ENCODE data around the gene MNDA.
"Not testable (repeated sequence)": the region's sequence is repeated elsewhere in the genome, so short reads cannot be mapped to it uniquely, and the experiment has no call there.

MNDA gene

DNA sequence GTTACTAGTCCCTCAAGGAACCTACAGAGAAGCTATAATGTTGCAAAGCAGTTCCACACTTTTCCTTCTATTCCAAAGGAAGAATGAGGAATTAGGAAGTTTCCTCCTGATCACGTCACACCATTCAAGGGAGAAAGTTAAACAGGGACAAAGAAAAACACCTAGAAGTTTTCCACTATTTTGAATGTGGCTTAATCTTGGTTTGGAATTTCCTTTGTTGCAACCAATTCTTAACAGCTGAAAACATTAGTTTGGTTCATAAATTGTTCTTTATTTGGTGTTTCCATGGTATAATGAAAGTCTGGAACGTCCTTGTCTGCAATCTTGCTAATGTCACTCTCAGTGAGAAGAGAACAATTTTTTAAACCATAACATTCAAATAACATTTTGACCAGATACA is 8.4 kb downstream of the MNDA start:
- 0 out of 2 replicates have a peak, but pooled peaks cover 2% of the 10 kb centered on the region for H3K27me3 ChIP-seq (ENCODE audit: control insufficient read depth, low read length)
- H3K9me2 ChIP-seq (replicated peaks; ENCODE audit: control insufficient read depth, low read length): no peaks in the 10 kb centered on the region
- no peaks in the 10 kb centered on the region for H3K4me1 ChIP-seq (ENCODE audit: control insufficient read depth, low read length)
- no peak overlapping the region for H3K27ac ChIP-seq (ENCODE audit: low read depth, low read length)
- H3K79me2 ChIP-seq (ENCODE audit: control insufficient read depth, low read length): no peaks in the 10 kb centered on the region
- no peaks in the 10 kb centered on the region for H3F3A ChIP-seq (ENCODE audit: control insufficient read depth, insufficient read depth)
- TF ChIP-seq, protein P1, sequence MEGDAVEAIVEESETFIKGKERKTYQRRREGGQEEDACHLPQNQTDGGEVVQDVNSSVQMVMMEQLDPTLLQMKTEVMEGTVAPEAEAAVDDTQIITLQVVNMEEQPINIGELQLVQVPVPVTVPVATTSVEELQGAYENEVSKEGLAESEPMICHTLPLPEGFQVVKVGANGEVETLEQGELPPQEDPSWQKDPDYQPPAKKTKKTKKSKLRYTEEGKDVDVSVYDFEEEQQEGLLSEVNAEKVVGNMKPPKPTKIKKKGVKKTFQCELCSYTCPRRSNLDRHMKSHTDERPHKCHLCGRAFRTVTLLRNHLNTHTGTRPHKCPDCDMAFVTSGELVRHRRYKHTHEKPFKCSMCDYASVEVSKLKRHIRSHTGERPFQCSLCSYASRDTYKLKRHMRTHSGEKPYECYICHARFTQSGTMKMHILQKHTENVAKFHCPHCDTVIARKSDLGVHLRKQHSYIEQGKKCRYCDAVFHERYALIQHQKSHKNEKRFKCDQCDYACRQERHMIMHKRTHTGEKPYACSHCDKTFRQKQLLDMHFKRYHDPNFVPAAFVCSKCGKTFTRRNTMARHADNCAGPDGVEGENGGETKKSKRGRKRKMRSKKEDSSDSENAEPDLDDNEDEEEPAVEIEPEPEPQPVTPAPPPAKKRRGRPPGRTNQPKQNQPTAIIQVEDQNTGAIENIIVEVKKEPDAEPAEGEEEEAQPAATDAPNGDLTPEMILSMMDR (IDR thresholded peaks at IDR 0.05; ENCODE audit: low read depth, low read length, poor library complexity, severe bottlenecking): no peak
- TF ChIP-seq EZH2phosphoT487 (IDR thresholded peaks at IDR 0.05; ENCODE audit: borderline replicate concordance, low read length): no peak
- no peaks in the 10 kb centered on the region for H3K36me3 ChIP-seq (ENCODE audit: control insufficient read depth, low read length)
- no peak overlapping the region for H3K4me2 ChIP-seq (ENCODE audit: low read length)
- no peaks in the 10 kb centered on the region for H4K20me1 ChIP-seq (ENCODE audit: control insufficient read depth, insufficient read depth, low read depth, low read length)
- no peaks in the 10 kb centered on the region for H3K9me3 ChIP-seq (ENCODE audit: control insufficient read depth, insufficient read depth, low read length)
- no peak overlapping the region for H3K4me3 ChIP-seq (ENCODE audit: low read length)

DNA sequence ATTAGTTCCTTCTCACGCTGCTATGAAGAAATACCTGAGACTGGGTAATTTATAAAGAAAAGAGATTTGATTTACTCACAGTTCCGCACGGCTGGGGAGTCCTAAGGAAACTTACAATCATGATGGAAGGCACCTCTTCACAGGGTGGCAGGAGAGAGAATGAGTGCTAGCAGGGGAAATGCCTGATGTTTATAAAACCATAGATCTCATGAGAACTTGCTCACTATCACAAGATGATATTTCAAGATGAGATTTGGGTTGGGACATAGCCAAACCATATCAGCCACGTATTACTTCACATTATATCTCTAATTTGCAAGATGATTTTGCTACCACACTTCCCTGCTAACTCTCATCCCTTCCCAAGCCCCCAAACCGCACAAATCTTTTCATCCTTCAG is 9.1 kb downstream of the MNDA start:
- H3K4me3 ChIP-seq (ENCODE audit: low read length): no peak overlapping the region
- H3F3A ChIP-seq (ENCODE audit: control insufficient read depth, insufficient read depth): no peaks in the 10 kb centered on the region
- H3K27me3 ChIP-seq (ENCODE audit: control insufficient read depth, low read length): 0 out of 2 replicates have a peak, but pooled peaks cover 2% of the 10 kb centered on the region
- no peak overlapping the region for H3K27ac ChIP-seq (ENCODE audit: low read depth, low read length)
- H3K4me1 ChIP-seq (ENCODE audit: control insufficient read depth, low read length): no peaks in the 10 kb centered on the region
- no peaks in the 10 kb centered on the region for H3K36me3 ChIP-seq (ENCODE audit: control insufficient read depth, low read length)
- H3K9me3 ChIP-seq (ENCODE audit: control insufficient read depth, insufficient read depth, low read length): no peaks in the 10 kb centered on the region
- no peaks in the 10 kb centered on the region for H3K79me2 ChIP-seq (ENCODE audit: control insufficient read depth, low read length)
- no peaks in the 10 kb centered on the region for H4K20me1 ChIP-seq (ENCODE audit: control insufficient read depth, insufficient read depth, low read depth, low read length)
- no peaks in the 10 kb centered on the region for H3K9me2 ChIP-seq (replicated peaks; ENCODE audit: control insufficient read depth, low read length)
- TF ChIP-seq, protein P1 (IDR thresholded peaks at IDR 0.05; ENCODE audit: low read depth, low read length, poor library complexity, severe bottlenecking): no peak
- no peak for TF ChIP-seq EZH2phosphoT487 (IDR thresholded peaks at IDR 0.05; ENCODE audit: borderline replicate concordance, low read length)
- no peak overlapping the region for H3K4me2 ChIP-seq (ENCODE audit: low read length)

DNA sequence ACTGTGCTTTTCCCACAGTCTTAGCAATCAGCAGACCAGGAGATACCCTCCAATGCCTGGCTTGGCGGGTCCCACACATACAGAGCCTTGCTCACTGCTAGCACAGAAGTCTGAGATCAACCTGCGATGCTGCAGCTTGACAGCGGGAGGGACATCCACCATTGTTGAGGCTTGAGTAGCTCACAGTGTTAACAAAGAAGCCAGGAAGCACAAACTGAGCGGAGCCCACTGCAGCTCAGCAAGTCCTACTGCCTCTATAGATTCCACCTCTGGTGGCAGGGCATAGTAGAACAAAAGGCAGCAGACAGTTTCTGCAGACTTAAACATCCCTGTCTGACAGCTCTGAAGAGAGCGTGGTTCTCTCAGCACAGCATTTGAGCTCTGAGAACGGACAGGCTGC is 33.4 kb downstream of the MNDA start:
- Histone ChIP-seq H3K27ac (ENCODE audit: low read depth, low read length) (no peak overlapping the region), H3K4me1 (ENCODE audit: control insufficient read depth, low read length) (no peaks in the 10 kb centered on the region), H3K79me2 (ENCODE audit: control insufficient read depth, low read length) (no peaks in the 10 kb centered on the region), H3K4me2 (ENCODE audit: low read length) (no peak overlapping the region), H3K9me2 (replicated peaks; ENCODE audit: control insufficient read depth, low read length) (no peaks in the 10 kb centered on the region), H3K4me3 (ENCODE audit: low read length) (no peak overlapping the region), H4K20me1 (ENCODE audit: control insufficient read depth, insufficient read depth, low read depth, low read length) (no peaks in the 10 kb centered on the region), H3K9me3 (ENCODE audit: control insufficient read depth, insufficient read depth, low read length) (no peaks in the 10 kb centered on the region), H3K27me3 (ENCODE audit: control insufficient read depth, low read length) (no peaks in the 10 kb centered on the region), H3K36me3 (ENCODE audit: control insufficient read depth, low read length) (no peaks in the 10 kb centered on the region), H3F3A (ENCODE audit: control insufficient read depth, insufficient read depth) (no peaks in the 10 kb centered on the region)
- TF ChIP-seq, protein P1 (IDR thresholded peaks at IDR 0.05; ENCODE audit: low read depth, low read length, poor library complexity, severe bottlenecking): no peak
- no peak for TF ChIP-seq EZH2phosphoT487 (IDR thresholded peaks at IDR 0.05; ENCODE audit: borderline replicate concordance, low read length)

DNA sequence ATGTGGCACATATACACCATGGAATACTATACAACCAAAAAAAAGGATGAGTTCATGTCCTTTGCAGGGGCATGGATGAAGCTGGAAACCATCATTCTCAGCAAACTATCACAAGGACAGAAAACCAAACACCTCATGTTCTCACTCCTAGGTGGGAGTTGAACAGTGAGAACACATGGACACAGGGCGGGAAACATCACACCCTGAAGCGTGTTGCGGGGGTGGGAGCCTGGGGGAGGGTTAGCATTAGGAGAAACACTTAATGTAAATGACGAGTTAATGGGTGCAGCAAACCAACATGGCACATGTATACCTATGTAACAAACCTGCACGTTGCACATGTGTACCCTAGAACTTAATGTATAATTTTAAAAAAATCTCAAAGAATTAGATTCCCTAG is 39.3 kb downstream of the MNDA start:
- not testable (repeated sequence) for H3K27me3 ChIP-seq (ENCODE audit: control insufficient read depth, low read length); H3K27ac ChIP-seq (ENCODE audit: low read depth, low read length); H3K36me3 ChIP-seq (ENCODE audit: control insufficient read depth, low read length); H3K9me2 ChIP-seq (replicated peaks; ENCODE audit: control insufficient read depth, low read length); H3K9me3 ChIP-seq (ENCODE audit: control insufficient read depth, insufficient read depth, low read length); H3K4me2 ChIP-seq (ENCODE audit: low read length); H3K4me1 ChIP-seq (ENCODE audit: control insufficient read depth, low read length); H4K20me1 ChIP-seq (ENCODE audit: control insufficient read depth, insufficient read depth, low read depth, low read length); H3F3A ChIP-seq (ENCODE audit: control insufficient read depth, insufficient read depth); H3K79me2 ChIP-seq (ENCODE audit: control insufficient read depth, low read length); H3K4me3 ChIP-seq (ENCODE audit: low read length)

All from DOHH2 (cell line).